Neural progenitor cell (in vitro differentiated cells): ENCODE results near the gene CARD11. TPM values are rescaled to one million over a fixed set of nuclear protein-coding genes. Genes with fewer than 3 reads are reported as not detected.

ENCODE experiments used
- DNase-seq: peaks from one replicate; pipeline ENCODE4 v3.0.0-alpha.2; 2016; ENCODE audit warnings: low spot score
- H2AFZ ChIP-seq: fragments of 200-600 bp; sonication (generic); replicated peaks from 2 replicates; pipeline ENCODE4 v1.6.1; 2016; ENCODE audit warnings: antibody characterized with exemption
- H3F3A ChIP-seq: fragments of 200-600 bp; sonication (generic); 2 replicates; pipeline ENCODE4 v1.6.1; 2016; ENCODE audit warnings: antibody characterized with exemption, low read depth
- H3K27ac ChIP-seq: fragments of 200-600 bp; sonication (generic); 2 replicates; pipeline ENCODE4 v1.5.1; 2016; ENCODE audit warnings: mild to moderate bottlenecking
- H3K27me3 ChIP-seq: fragments of 200-600 bp; sonication (generic); 2 replicates; pipeline ENCODE4 v1.6.1; 2016; ENCODE audit warnings: mild to moderate bottlenecking, moderate library complexity
- H3K36me3 ChIP-seq: fragments of 200-600 bp; sonication (generic); 2 replicates; pipeline ENCODE4 v1.5.1; 2016
- H3K4me1 ChIP-seq: fragments of 200-600 bp; sonication (generic); 2 replicates; pipeline ENCODE4 v1.6.1; 2016; ENCODE audit warnings: mixed run types
- H3K4me2 ChIP-seq: fragments of 200-600 bp; sonication (generic); 2 replicates; pipeline ENCODE4 v1.6.1; 2016
- H3K4me3 ChIP-seq: fragments of 200-600 bp; sonication (generic); 2 replicates; pipeline ENCODE4 v1.5.1; 2016
- H3K79me2 ChIP-seq: fragments of 200-600 bp; sonication (generic); 2 replicates; pipeline ENCODE4 v1.6.1; 2016; ENCODE audit warnings: low read depth
- H3K9ac ChIP-seq: fragments of 200-600 bp; sonication (generic); 2 replicates; pipeline ENCODE4 v1.6.1; 2016
- H3K9me3 ChIP-seq: fragments of 200-600 bp; sonication (generic); 2 replicates; pipeline ENCODE4 v1.5.1; 2016; ENCODE audit warnings: low read depth
- H4K20me1 ChIP-seq: fragments of 200-600 bp; sonication (generic); 2 replicates; pipeline ENCODE4 v1.6.1; 2016; ENCODE audit warnings: low read depth
- H3K27ac Mint-ChIP-seq: 3 replicates; pipeline ENCODE4 v1.8.0; 2021; ENCODE audit warnings: mixed read lengths
- H3K27me3 Mint-ChIP-seq: 2 replicates; pipeline ENCODE4 v1.8.0; 2022; ENCODE audit warnings: low read depth, mild to moderate bottlenecking, inconsistent platforms, moderate library complexity, mixed read lengths; ENCODE audit not compliant: insufficient read depth
- H3K36me3 Mint-ChIP-seq: 3 replicates; pipeline ENCODE4 v1.8.0; 2021; ENCODE audit warnings: mixed read lengths
- H3K4me1 Mint-ChIP-seq: 3 replicates; pipeline ENCODE4 v1.8.0; 2021; ENCODE audit warnings: mixed read lengths
- H3K4me3 Mint-ChIP-seq: 3 replicates; pipeline ENCODE4 v1.8.0; 2021; ENCODE audit warnings: mild to moderate bottlenecking, moderate library complexity, mixed read lengths
- H3K9me3 Mint-ChIP-seq: 3 replicates; pipeline ENCODE4 v1.8.0; 2020; ENCODE audit warnings: mixed read lengths
- CTCF ChIP-seq: fragments of 200-600 bp; sonication (generic); IDR thresholded peaks from 2 replicates; pipeline ENCODE4 v1.5.1; 2017; ENCODE audit warnings: antibody characterized with exemption, mild to moderate bottlenecking
- EZH2 ChIP-seq: fragments of 200-600 bp; sonication (generic); IDR thresholded peaks from 2 replicates; pipeline ENCODE4 v1.6.1; 2017; ENCODE audit warnings: antibody characterized with exemption, mild to moderate bottlenecking, moderate library complexity
- EZH2phosphoT487 ChIP-seq: fragments of 200-600 bp; sonication (generic); IDR thresholded peaks from 2 replicates; pipeline ENCODE4 v1.6.1; 2017; ENCODE audit warnings: antibody characterized with exemption
- total RNA-seq: library from RNA; depleted of rRNA; stranded (reverse); fragments of >200 nt; gene quantifications from 2 replicates; pipeline ENCODE4 v1.2.3, GENCODE V29; 2015; ENCODE audit warnings: low replicate concordance

The CARD11 gene
- total RNA-seq, 1 donor from 2014 or later: 0.75 TPM

- Mint-ChIP-seq H3K27ac (no peak overlapping the region), H3K4me1 (peaks cover 6% of the 10 kb centered on the region), H3K4me3 (no peak overlapping the region), H3K27me3 (peaks cover 6% of the 10 kb centered on the region), H3K36me3 (no peaks in the 10 kb centered on the region), H3K9me3 (no peaks in the 10 kb centered on the region)
- H3K4me3 ChIP-seq: no peak overlapping the region
- no peaks in the 10 kb centered on the region for H3K4me1 ChIP-seq
- TF ChIP-seq EZH2phosphoT487: no peak
- no peak for TF ChIP-seq EZH2
- TF ChIP-seq CTCF: no peak
- no peaks in the 10 kb centered on the region for H3K9me3 ChIP-seq
- DNase-seq: no peak
- no peak overlapping the region for H2AFZ ChIP-seq
- no peaks in the 10 kb centered on the region for H3F3A ChIP-seq
- no peaks in the 10 kb centered on the region for H4K20me1 ChIP-seq
- no peaks in the 10 kb centered on the region for H3K27me3 ChIP-seq
- H3K9ac ChIP-seq: no peak overlapping the region
- H3K79me2 ChIP-seq: no peaks in the 10 kb centered on the region
- H3K36me3 ChIP-seq: no peaks in the 10 kb centered on the region
- no peak overlapping the region for H3K4me2 ChIP-seq
- H3K27ac ChIP-seq: no peak overlapping the region
Observed at GRCh38 chr7:2893411-2893861, 150.2 kb downstream of the CARD11 start.

- Mint-ChIP-seq H3K4me3 (no peak overlapping the region), H3K27me3 (peaks cover 6% of the 10 kb centered on the region), H3K4me1 (peaks cover 6% of the 10 kb centered on the region), H3K36me3 (no peaks in the 10 kb centered on the region), H3K27ac (peak overlapping the region; percentile 11), H3K9me3 (no peaks in the 10 kb centered on the region)
- H3K9ac ChIP-seq: no peak overlapping the region
- TF ChIP-seq EZH2 (no peak), EZH2phosphoT487 (no peak), CTCF (no peak)
- no peak overlapping the region for H3K4me2 ChIP-seq
- H3K27me3 ChIP-seq: no peaks in the 10 kb centered on the region
- DNase-seq: no peak
- no peaks in the 10 kb centered on the region for H4K20me1 ChIP-seq
- H2AFZ ChIP-seq: no peak overlapping the region
- no peak overlapping the region for H3K27ac ChIP-seq
- H3K9me3 ChIP-seq: no peaks in the 10 kb centered on the region
- H3K4me1 ChIP-seq: no peaks in the 10 kb centered on the region
- H3K4me3 ChIP-seq: no peak overlapping the region
- H3F3A ChIP-seq: no peaks in the 10 kb centered on the region
- no peaks in the 10 kb centered on the region for H3K79me2 ChIP-seq
- no peaks in the 10 kb centered on the region for H3K36me3 ChIP-seq
Observed at GRCh38 chr7:2892549-2892948, 151.1 kb downstream of the CARD11 start.

- Histone ChIP-seq H4K20me1 (no peaks in the 10 kb centered on the region), H3K27me3 (no peaks in the 10 kb centered on the region), H3F3A (no peaks in the 10 kb centered on the region), H3K27ac (no peak overlapping the region), H3K9me3 (no peaks in the 10 kb centered on the region), H3K79me2 (no peaks in the 10 kb centered on the region), H3K36me3 (no peaks in the 10 kb centered on the region), H3K4me1 (peaks cover 4% of the 10 kb centered on the region), H3K4me2 (no peak overlapping the region), H2AFZ (no peak overlapping the region), H3K9ac (no peak overlapping the region), H3K4me3 (no peak overlapping the region)
- Mint-ChIP-seq H3K4me3 (no peak overlapping the region), H3K36me3 (no peaks in the 10 kb centered on the region), H3K27me3 (peaks cover 11% of the 10 kb centered on the region), H3K9me3 (no peaks in the 10 kb centered on the region), H3K4me1 (peaks cover 23% of the 10 kb centered on the region), H3K27ac (no peak overlapping the region)
- DNase-seq: no peak
- no peak for TF ChIP-seq EZH2
- TF ChIP-seq EZH2phosphoT487: no peak
- no peak for TF ChIP-seq CTCF
Observed at GRCh38 chr7:2887816-2888215, 155.9 kb downstream of the CARD11 start.
